ENCODE data around the gene METAP1. TPM values are rescaled to one million over a fixed set of nuclear protein-coding genes. Genes with fewer than 3 reads are reported as not detected.

Gene METAP1
- total and polyA plus RNA-seq, 2 of the 4 experiments (the other 2 are of a cell fraction): 43.7 to 47.9 TPM

DNA sequence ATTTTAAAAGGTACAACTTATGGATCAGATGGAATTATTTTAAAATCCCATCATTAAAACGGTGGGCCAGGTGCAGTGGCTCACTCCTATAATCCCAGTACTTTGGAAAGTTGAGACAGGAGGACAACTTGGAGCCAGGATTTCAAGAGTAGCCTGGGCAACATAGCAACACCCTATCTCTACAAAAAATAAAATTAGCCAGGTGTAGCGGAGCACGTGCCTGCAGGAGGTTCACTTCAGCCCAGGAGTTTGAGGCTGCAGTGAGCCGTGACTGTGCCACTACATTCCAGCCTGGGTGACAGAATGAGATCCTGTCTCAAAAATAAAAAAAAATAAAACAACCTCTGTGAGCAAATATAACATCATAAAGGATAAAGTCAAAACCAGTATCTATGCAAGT is 81.7 kb downstream of the METAP1 start:
- in situ Hi-C loops (cut with MboI; ENCODE audit: low sequenced_read_pairs): no loop called here
- Histone ChIP-seq H3K79me1 (ENCODE audit: low read depth in 1 of 2, low read length in 2 of 2) (peaks cover 11 to 34% of the 10 kb centered on the region in 2 experiments), H3K27ac (ENCODE audit: insufficient read depth, low read length) (no peak overlapping the region), H2AFZ (replicated peaks; ENCODE audit: low read length, poor library complexity) (no peak overlapping the region), H3K4ac (ENCODE audit: low read depth, low read length) (no peak overlapping the region), H2BK15ac (ENCODE audit: low read depth, low read length) (no peak overlapping the region), H2BK20ac (ENCODE audit: low read depth, low read length) (no peak overlapping the region), H3K9me1 (ENCODE audit: insufficient read depth, low read length) (no peaks in the 10 kb centered on the region), H3K27me3 (ENCODE audit: control insufficient read depth, insufficient read depth, low read length) (no peaks in the 10 kb centered on the region), H4K8ac (ENCODE audit: low read depth in 2 of 2, low read length in 2 of 2) (no peak overlapping the region), H4K5ac (ENCODE audit: low read depth, low read length) (no peak overlapping the region), H2AK5ac (ENCODE audit: low read depth, low read length) (no peak overlapping the region), H3K36me3 (ENCODE audit: control insufficient read depth, insufficient read depth, low read length) (peaks cover 49% of the 10 kb centered on the region), H3K9ac (ENCODE audit: low read depth, low read length) (no peak overlapping the region), H3K4me1 (ENCODE audit: control insufficient read depth, insufficient read depth, low read length) (no peaks in the 10 kb centered on the region; the same call in 1 of the 2 replicates), H3K56ac (ENCODE audit: extremely low read depth, insufficient read depth, low read length) (no peak overlapping the region), H4K91ac (ENCODE audit: insufficient read depth, low read depth, low read length) (no peak overlapping the region), H3K9me3 (ENCODE audit: control insufficient read depth, insufficient read depth, low read length) (no peaks in the 10 kb centered on the region), H2BK120ac (ENCODE audit: low read depth, low read length) (no peak overlapping the region), H3K18ac (ENCODE audit: low read depth, low read length) (no peak overlapping the region), H3K14ac (replicated peaks; ENCODE audit: low read depth, low read length) (no peak overlapping the region), H3K23ac (ENCODE audit: low read depth, low read length) (no peak overlapping the region), H2BK5ac (ENCODE audit: low read depth, low read length, poor library complexity, severe bottlenecking) (no peak overlapping the region), H2AK9ac (replicated peaks; ENCODE audit: low read depth, low read length, poor library complexity) (no peak overlapping the region), H3K4me2 (ENCODE audit: low read depth, low read length) (no peak overlapping the region), H3K4me3 (ENCODE audit: insufficient read depth, low read depth, low read length) (no peak overlapping the region), H4K20me1 (ENCODE audit: insufficient read depth, low read length) (peaks cover 3% of the 10 kb centered on the region; the same call in 1 of the 2 replicates)
- ChIA-PET CTCF (no interaction called here), POLR2A (ENCODE audit: unreplicated experiment) (no interaction called here)
- no peak for TF ChIP-seq SMC3 (IDR thresholded peaks at IDR 0.05; ENCODE audit: low read depth, low read length)
- TF ChIP-seq MAZ (IDR thresholded peaks at IDR 0.05; ENCODE audit: borderline replicate concordance, low read depth, low read length): no peak
- no peak for TF ChIP-seq MAFK (IDR thresholded peaks at IDR 0.05; ENCODE audit: low read depth, low read length)
- no peak for TF ChIP-seq RCOR1 (IDR thresholded peaks at IDR 0.05; ENCODE audit: insufficient replicate concordance, low read length)
- TF ChIP-seq RFX5 (IDR thresholded peaks at IDR 0.05; ENCODE audit: low read depth, low read length): no peak
- no peak for TF ChIP-seq CHD1 (IDR thresholded peaks at IDR 0.05; ENCODE audit: low read depth, low read length)
- no peak for TF ChIP-seq NFE2L2 (IDR thresholded peaks at IDR 0.05; ENCODE audit: low read depth, low read length)
- TF ChIP-seq USF2 (IDR thresholded peaks at IDR 0.05; ENCODE audit: low read depth, low read length): no peak
- TF ChIP-seq, protein P1, sequence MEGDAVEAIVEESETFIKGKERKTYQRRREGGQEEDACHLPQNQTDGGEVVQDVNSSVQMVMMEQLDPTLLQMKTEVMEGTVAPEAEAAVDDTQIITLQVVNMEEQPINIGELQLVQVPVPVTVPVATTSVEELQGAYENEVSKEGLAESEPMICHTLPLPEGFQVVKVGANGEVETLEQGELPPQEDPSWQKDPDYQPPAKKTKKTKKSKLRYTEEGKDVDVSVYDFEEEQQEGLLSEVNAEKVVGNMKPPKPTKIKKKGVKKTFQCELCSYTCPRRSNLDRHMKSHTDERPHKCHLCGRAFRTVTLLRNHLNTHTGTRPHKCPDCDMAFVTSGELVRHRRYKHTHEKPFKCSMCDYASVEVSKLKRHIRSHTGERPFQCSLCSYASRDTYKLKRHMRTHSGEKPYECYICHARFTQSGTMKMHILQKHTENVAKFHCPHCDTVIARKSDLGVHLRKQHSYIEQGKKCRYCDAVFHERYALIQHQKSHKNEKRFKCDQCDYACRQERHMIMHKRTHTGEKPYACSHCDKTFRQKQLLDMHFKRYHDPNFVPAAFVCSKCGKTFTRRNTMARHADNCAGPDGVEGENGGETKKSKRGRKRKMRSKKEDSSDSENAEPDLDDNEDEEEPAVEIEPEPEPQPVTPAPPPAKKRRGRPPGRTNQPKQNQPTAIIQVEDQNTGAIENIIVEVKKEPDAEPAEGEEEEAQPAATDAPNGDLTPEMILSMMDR (conservative IDR thresholded peaks at IDR 0.05; ENCODE audit: low read depth, low read length): no peak
- TF ChIP-seq RAD21 (IDR thresholded peaks at IDR 0.05; ENCODE audit: low read length): no peak
- no peak for TF ChIP-seq FOS (IDR thresholded peaks at IDR 0.05; ENCODE audit: low read depth, low read length)
- TF ChIP-seq BHLHE40 (IDR thresholded peaks at IDR 0.05; ENCODE audit: low read depth, low read length): no peak
- no peak for TF ChIP-seq CEBPB (IDR thresholded peaks at IDR 0.05; ENCODE audit: low read depth, low read length)
- no peak for TF ChIP-seq MXI1 (IDR thresholded peaks at IDR 0.05; ENCODE audit: borderline replicate concordance, low read depth, low read length)
- TF ChIP-seq POLR2A (IDR thresholded peaks at IDR 0.05; ENCODE audit: low read depth, low read length): no peak
- no peak for DNase-seq
- intact Hi-C loops (cut with micrococcal nuclease): no loop called here
- no TSS peak for BruUV-seq (replicated peaks)
- ATAC-seq (ENCODE audit: low read depth): no peak
- dilution Hi-C loops (cut with HindIII; ENCODE audit: low sequenced_read_pairs, unreplicated experiment): no loop called here
- no CpG with 5 or more reads among the region's 4 CpGs for WGBS, 2 experiments (ENCODE audit: extremely low coverage in 2 of 2, insufficient read length in 1 of 2)
